Loucy (cell line): Measurements from ENCODE around the gene INSYN2B.

Experiments
- H2AFZ ChIP-seq: fragments of 200-600 bp; sonication (generic); 2 replicates; pipeline ENCODE4 v1.6.0; 2016; ENCODE audit warnings: antibody characterized with exemption, mild to moderate bottlenecking, low read length, moderate library complexity
- H3F3A ChIP-seq: fragments of 200-600 bp; 2 replicates; pipeline ENCODE4 v1.6.0; 2016; ENCODE audit warnings: antibody characterized with exemption, low read depth, mild to moderate bottlenecking
- H3K27me3 ChIP-seq: fragments of 200-600 bp; sonication (generic); 2 replicates; pipeline ENCODE4 v1.6.1; 2014; ENCODE audit warnings: low read length, mild to moderate bottlenecking; ENCODE audit not compliant: insufficient read depth, poor library complexity, severe bottlenecking
- H3K36me3 ChIP-seq: fragments of 200-600 bp; sonication (generic); 2 replicates; pipeline ENCODE4 v1.6.1; 2016; ENCODE audit warnings: low read length; ENCODE audit not compliant: insufficient read depth
- H3K4me1 ChIP-seq: fragments of 200-600 bp; sonication (generic); 2 replicates; pipeline ENCODE4 v1.5.1; 2014; ENCODE audit warnings: low read length, mild to moderate bottlenecking; ENCODE audit not compliant: insufficient read depth, poor library complexity, severe bottlenecking
- H3K4me2 ChIP-seq: fragments of 200-600 bp; sonication (generic); 2 replicates; pipeline ENCODE4 v1.6.0; 2014; ENCODE audit warnings: antibody characterized with exemption, low read length, low read depth, mild to moderate bottlenecking; ENCODE audit not compliant: poor library complexity, severe bottlenecking
- H3K4me3 ChIP-seq: fragments of 200-600 bp; sonication (generic); 2 replicates; pipeline ENCODE4 v1.5.1; 2014; ENCODE audit warnings: low read length, mild to moderate bottlenecking, mixed read lengths; ENCODE audit not compliant: poor library complexity, severe bottlenecking
- H3K79me2 ChIP-seq: fragments of 200-600 bp; sonication (generic); 2 replicates; pipeline ENCODE4 v1.6.1; 2014; ENCODE audit warnings: low read length; ENCODE audit not compliant: insufficient read depth
- H3K9ac ChIP-seq: fragments of 200-600 bp; sonication (generic); 2 replicates; pipeline ENCODE4 v1.6.0; 2014; ENCODE audit warnings: mild to moderate bottlenecking, low read depth, low read length, moderate library complexity; ENCODE audit not compliant: poor library complexity, severe bottlenecking
- H3K9me2 ChIP-seq: fragments of 200-600 bp; sonication (generic); replicated peaks from 2 replicates; pipeline ENCODE4 v1.6.1; 2016; ENCODE audit warnings: low read depth, low read length, mixed read lengths
- H3K9me3 ChIP-seq: fragments of 200-600 bp; sonication (generic); 2 replicates; pipeline ENCODE4 v1.6.1; 2014; ENCODE audit warnings: mild to moderate bottlenecking, antibody characterized with exemption, low read length, low read depth; ENCODE audit not compliant: insufficient read depth
- H4K20me1 ChIP-seq: fragments of 200-600 bp; sonication (generic); 2 replicates; pipeline ENCODE4 v1.6.0; 2014; ENCODE audit warnings: antibody characterized with exemption, low read length, mild to moderate bottlenecking; ENCODE audit not compliant: insufficient read depth, poor library complexity, severe bottlenecking
- EZH2phosphoT487 ChIP-seq: fragments of 200-600 bp; IDR thresholded peaks from 2 replicates; pipeline ENCODE4 v1.6.1; 2018; ENCODE audit warnings: antibody characterized with exemption, mild to moderate bottlenecking, moderate library complexity, borderline replicate concordance
- TF ChIP-seq, protein P1 (sequence below): fragments of 200-600 bp; sonication (generic); conservative IDR thresholded peaks from 2 replicates; pipeline ENCODE4 v1.5.1; 2014; ENCODE audit warnings: mild to moderate bottlenecking, antibody characterized with exemption, low read length

Gene INSYN2B

DNA sequence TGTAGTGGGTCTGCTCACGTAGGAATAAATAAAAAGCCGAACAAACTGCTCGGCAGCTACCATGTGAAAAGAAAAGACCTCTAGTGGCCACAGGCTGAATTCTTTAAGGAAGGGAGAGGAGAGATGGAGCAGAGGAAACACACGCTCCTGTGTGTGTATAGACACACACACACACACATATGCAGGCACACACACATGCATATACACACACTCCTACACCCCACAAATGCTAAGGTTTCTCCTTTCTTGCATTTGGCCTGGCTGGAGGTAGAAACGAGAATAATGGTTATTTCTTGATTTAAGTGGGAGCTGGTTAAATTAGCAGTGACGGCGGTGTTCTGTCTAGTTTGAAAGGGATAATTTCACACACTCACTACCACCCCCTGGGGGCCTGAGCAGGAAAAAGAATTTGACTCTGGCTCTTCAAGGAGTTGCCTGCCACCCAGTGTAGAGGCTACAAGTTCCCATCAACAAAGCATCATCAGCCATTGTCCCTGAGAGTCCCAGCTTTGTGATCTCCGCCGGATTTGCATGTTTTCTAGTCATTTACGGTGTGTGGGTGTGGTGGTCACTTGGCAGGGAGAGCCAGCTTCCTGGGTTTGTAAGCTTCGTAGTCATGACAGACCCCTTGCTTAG lies at the start of gene INSYN2B:
Gene INSYN2B (minus strand): TSS at position 78 of the 636 bp plus-strand sequence. CDS start 96,597 bp downstream, outside the sequence.
- Histone ChIP-seq H3K36me3 (peaks cover 25% of the 10 kb centered on the region; the same call in 1 of the 2 replicates), H3K79me2 (no peaks in the 10 kb centered on the region), H2AFZ (no peak within 1 kb of the TSS), H3F3A (no peaks in the 10 kb centered on the region), H3K4me2 (no peak within 1 kb of the TSS), H3K9me2 (no peaks in the 10 kb centered on the region), H4K20me1 (no peaks in the 10 kb centered on the region), H3K27me3 (no peaks in the 10 kb centered on the region), H3K9me3 (no peaks in the 10 kb centered on the region), H3K4me1 (no peaks in the 10 kb centered on the region), H3K4me3 (no peak within 1 kb of the TSS), H3K9ac (no peak within 1 kb of the TSS)
- no peak for TF ChIP-seq EZH2phosphoT487
- TF ChIP-seq, protein P1, sequence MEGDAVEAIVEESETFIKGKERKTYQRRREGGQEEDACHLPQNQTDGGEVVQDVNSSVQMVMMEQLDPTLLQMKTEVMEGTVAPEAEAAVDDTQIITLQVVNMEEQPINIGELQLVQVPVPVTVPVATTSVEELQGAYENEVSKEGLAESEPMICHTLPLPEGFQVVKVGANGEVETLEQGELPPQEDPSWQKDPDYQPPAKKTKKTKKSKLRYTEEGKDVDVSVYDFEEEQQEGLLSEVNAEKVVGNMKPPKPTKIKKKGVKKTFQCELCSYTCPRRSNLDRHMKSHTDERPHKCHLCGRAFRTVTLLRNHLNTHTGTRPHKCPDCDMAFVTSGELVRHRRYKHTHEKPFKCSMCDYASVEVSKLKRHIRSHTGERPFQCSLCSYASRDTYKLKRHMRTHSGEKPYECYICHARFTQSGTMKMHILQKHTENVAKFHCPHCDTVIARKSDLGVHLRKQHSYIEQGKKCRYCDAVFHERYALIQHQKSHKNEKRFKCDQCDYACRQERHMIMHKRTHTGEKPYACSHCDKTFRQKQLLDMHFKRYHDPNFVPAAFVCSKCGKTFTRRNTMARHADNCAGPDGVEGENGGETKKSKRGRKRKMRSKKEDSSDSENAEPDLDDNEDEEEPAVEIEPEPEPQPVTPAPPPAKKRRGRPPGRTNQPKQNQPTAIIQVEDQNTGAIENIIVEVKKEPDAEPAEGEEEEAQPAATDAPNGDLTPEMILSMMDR = peak; percentile 63

DNA sequence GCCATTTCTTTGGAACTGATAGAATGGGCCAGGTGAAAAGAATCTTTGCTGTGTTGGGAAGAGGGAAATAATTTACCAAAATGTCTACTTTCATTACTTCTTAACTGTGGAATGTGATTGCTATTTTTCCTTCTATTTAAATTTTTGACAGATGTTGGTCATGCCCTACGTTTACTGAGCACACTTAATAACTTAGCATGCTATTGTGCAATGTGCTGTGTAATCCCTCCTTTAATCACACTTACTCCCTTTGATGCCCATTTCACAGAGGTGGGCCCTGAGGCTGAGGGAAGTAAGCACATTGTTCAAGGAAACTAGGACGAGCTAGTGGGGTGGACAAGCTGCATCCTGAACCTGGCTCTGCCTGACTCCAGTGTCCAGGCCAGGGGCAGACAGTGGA lies 47.8 kb upstream of the INSYN2B start:
- Histone ChIP-seq H3K4me2 (no peak overlapping the region), H4K20me1 (no peaks in the 10 kb centered on the region), H3F3A (no peaks in the 10 kb centered on the region), H3K4me3 (no peak overlapping the region), H3K9me2 (no peaks in the 10 kb centered on the region), H3K4me1 (no peaks in the 10 kb centered on the region), H3K9ac (no peak overlapping the region), H3K27me3 (no peaks in the 10 kb centered on the region), H3K9me3 (no peaks in the 10 kb centered on the region), H2AFZ (no peak overlapping the region), H3K36me3 (peaks cover 7% of the 10 kb centered on the region; the same call in 1 of the 2 replicates), H3K79me2 (no peaks in the 10 kb centered on the region)
- TF ChIP-seq EZH2phosphoT487 = no peak
- TF ChIP-seq, protein P1 = no peak

DNA sequence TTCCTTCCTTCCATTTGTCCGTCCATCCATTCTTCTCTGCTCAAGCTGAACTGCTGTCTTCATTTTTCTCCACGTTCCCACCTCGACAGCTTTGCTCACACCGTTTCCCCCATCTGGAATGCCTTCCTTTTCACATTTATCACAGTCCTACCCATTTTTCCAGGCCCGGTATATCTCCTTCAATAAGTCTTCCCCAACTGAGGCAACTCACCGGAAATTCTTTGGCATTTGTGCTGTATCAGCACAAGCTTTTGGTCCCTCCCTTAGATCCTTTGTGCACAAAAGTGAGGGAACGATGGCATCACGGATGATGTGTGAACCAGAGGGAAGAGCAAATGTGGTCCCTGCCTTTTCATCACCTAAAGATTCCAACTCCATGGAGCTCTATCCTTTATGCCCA lies 45.6 kb upstream of the INSYN2B start:
- Histone ChIP-seq H3K4me1 (no peaks in the 10 kb centered on the region), H4K20me1 (no peaks in the 10 kb centered on the region), H3K9ac (no peak overlapping the region), H2AFZ (no peak overlapping the region), H3K9me2 (no peaks in the 10 kb centered on the region), H3K4me2 (no peak overlapping the region), H3K79me2 (no peaks in the 10 kb centered on the region), H3K36me3 (peaks cover 7% of the 10 kb centered on the region; the same call in 1 of the 2 replicates), H3K9me3 (no peaks in the 10 kb centered on the region), H3K4me3 (no peak overlapping the region), H3F3A (no peaks in the 10 kb centered on the region), H3K27me3 (no peaks in the 10 kb centered on the region)
- no peak for TF ChIP-seq EZH2phosphoT487
- TF ChIP-seq, protein P1 = no peak
